GM23338 (cell line): ENCODE measurements around the gene LPP. TPM values are rescaled to one million over a fixed set of nuclear protein-coding genes. Genes with fewer than 3 reads are reported as not detected.

Experiments
- ATAC-seq: fragments of 200-7000 bp; cut with Tn5 transposase; 3 replicates; pipeline ENCODE4 v1.9.1; 2020
- DNase-seq: peaks from one replicate; pipeline ENCODE4 v3.0.0-alpha.2; 2015; ENCODE audit warnings: low spot score
- H2AFZ ChIP-seq: fragments of 200-600 bp; sonication (generic); 2 replicates; pipeline ENCODE4 v1.8.0; 2016; ENCODE audit warnings: antibody characterized with exemption, mild to moderate bottlenecking, moderate library complexity
- H3F3A ChIP-seq: fragments of 200-600 bp; sonication (generic); replicated peaks from 2 replicates; pipeline ENCODE4 v1.8.0; 2017; ENCODE audit warnings: antibody characterized with exemption, mixed run types, low read depth
- H3K27ac ChIP-seq: fragments of 200-600 bp; sonication (generic); 2 replicates; pipeline ENCODE4 v1.6.1; 2016; ENCODE audit warnings: low read depth
- H3K27me3 ChIP-seq: fragments of 200-600 bp; sonication (generic); 2 replicates; pipeline ENCODE4 v1.8.0; 2016; ENCODE audit warnings: mild to moderate bottlenecking, mixed run types, moderate library complexity; ENCODE audit not compliant: insufficient read depth
- H3K36me3 ChIP-seq: fragments of 200-600 bp; sonication (generic); 2 replicates; pipeline ENCODE4 v1.8.0; 2016; ENCODE audit warnings: mild to moderate bottlenecking; ENCODE audit not compliant: insufficient read depth
- H3K4me1 ChIP-seq: fragments of 200-600 bp; sonication (generic); 2 replicates; pipeline ENCODE4 v1.8.0; 2016; ENCODE audit warnings: mild to moderate bottlenecking, moderate library complexity; ENCODE audit not compliant: insufficient read depth
- H3K4me2 ChIP-seq: fragments of 200-600 bp; sonication (generic); 2 replicates; pipeline ENCODE4 v1.7.1; 2017; ENCODE audit warnings: mixed run types
- H3K4me3 ChIP-seq: fragments of 200-600 bp; sonication (generic); 2 replicates; pipeline ENCODE4 v1.6.1; 2016; ENCODE audit warnings: mixed run types
- H3K79me2 ChIP-seq: fragments of 200-600 bp; sonication (generic); replicated peaks from 2 replicates; pipeline ENCODE4 v1.8.0; 2017; ENCODE audit warnings: mild to moderate bottlenecking; ENCODE audit not compliant: insufficient read depth
- H3K9me2 ChIP-seq: fragments of 200-600 bp; sonication (generic); 2 replicates; pipeline ENCODE4 v1.8.0; 2017; ENCODE audit not compliant: insufficient read depth
- H4K20me1 ChIP-seq: fragments of 200-600 bp; sonication (generic); replicated peaks from 2 replicates; pipeline ENCODE4 v1.8.0; 2017; ENCODE audit warnings: mild to moderate bottlenecking; ENCODE audit not compliant: insufficient read depth
- H3K27ac Mint-ChIP-seq: 2 replicates; pipeline ENCODE4 v1.8.0; 2020; ENCODE audit warnings: inconsistent platforms, mild to moderate bottlenecking, moderate library complexity, mixed read lengths
- H3K27me3 Mint-ChIP-seq: 3 replicates; pipeline ENCODE4 v1.8.0; 2022; ENCODE audit warnings: low read depth, mild to moderate bottlenecking, moderate library complexity, mixed read lengths, inconsistent platforms; ENCODE audit not compliant: insufficient read depth, poor library complexity
- H3K36me3 Mint-ChIP-seq: 3 replicates; pipeline ENCODE4 v1.8.0; 2021; ENCODE audit warnings: low read depth, mild to moderate bottlenecking, inconsistent platforms, moderate library complexity, mixed read lengths
- H3K4me1 Mint-ChIP-seq: 3 replicates; pipeline ENCODE4 v1.8.0; 2020; ENCODE audit warnings: mild to moderate bottlenecking, inconsistent platforms, mixed read lengths
- H3K4me3 Mint-ChIP-seq: 3 replicates; pipeline ENCODE4 v1.8.0; 2021; ENCODE audit warnings: moderate library complexity, mild to moderate bottlenecking, inconsistent platforms, mixed read lengths
- H3K9me3 Mint-ChIP-seq: 3 replicates; pipeline ENCODE4 v1.8.0; 2020; ENCODE audit warnings: moderate library complexity, mild to moderate bottlenecking, inconsistent platforms, mixed read lengths
- CTCF ChIP-seq, 2 experiments: fragments of 200-600 bp in 1 of 2; sonication (generic) in 1 of 2; conservative IDR thresholded peaks; 2 replicates each; pipeline versions ENCODE4 v1.5.1 to v1.6.1; 2016 to 2017; ENCODE audit warnings: antibody characterized with exemption in 2 of 2, low read depth in 2 of 2, mild to moderate bottlenecking in 2 of 2, moderate library complexity in 1 of 2
- ETS1 ChIP-seq: IDR thresholded peaks from 2 replicates; pipeline ENCODE4 v1.6.1; 2016; ENCODE audit warnings: antibody characterized with exemption
- EZH2 ChIP-seq: fragments of 200-600 bp; sonication (generic); IDR thresholded peaks from one replicate; pipeline ENCODE4 v1.8.0; 2017; ENCODE audit warnings: antibody characterized with exemption, mild to moderate bottlenecking, low read depth; ENCODE audit not compliant: unreplicated experiment
- EZH2phosphoT487 ChIP-seq: fragments of 200-600 bp; sonication (generic); IDR thresholded peaks from one replicate; pipeline ENCODE4 v1.8.1; 2018; ENCODE audit warnings: antibody characterized with exemption; ENCODE audit not compliant: unreplicated experiment
- JUNB ChIP-seq: IDR thresholded peaks from one replicate; pipeline ENCODE4 v1.6.1; 2016; ENCODE audit warnings: antibody characterized with exemption; ENCODE audit not compliant: unreplicated experiment
- POLR2AphosphoS5 ChIP-seq: IDR thresholded peaks from 2 replicates; pipeline ENCODE4 v1.6.1; 2016; ENCODE audit warnings: antibody characterized with exemption, low read depth
- STAT1 ChIP-seq: IDR thresholded peaks from one replicate; pipeline ENCODE4 v1.6.1; 2016; ENCODE audit warnings: antibody characterized with exemption; ENCODE audit not compliant: unreplicated experiment
- ZNF114 ChIP-seq: fragments of 250-450 bp; sonication (Bioruptor Pico); IDR thresholded peaks from 2 replicates; pipeline ENCODE4 v1.5.0; 2020; ENCODE audit warnings: mild to moderate bottlenecking, moderate library complexity
- ZNF331 ChIP-seq: fragments of 250-450 bp; sonication (Bioruptor Pico); IDR thresholded peaks from 2 replicates; pipeline ENCODE4 v1.5.0; 2020; ENCODE audit warnings: low read depth, mild to moderate bottlenecking, moderate library complexity
- ZNF462 ChIP-seq: fragments of 250-450 bp; sonication (Bioruptor Pico); IDR thresholded peaks from 2 replicates; pipeline ENCODE4 v1.5.0; 2020; ENCODE audit warnings: mild to moderate bottlenecking, moderate library complexity
- polyA plus RNA-seq: library from polyadenylated mRNA; unstranded; fragments of >200 nt; fragmentation: Nextera tagmentation; extraction: Ambion mirVana; gene quantifications from 2 replicates; pipeline ENCODE4 v1.2.1, GENCODE V29; 2016
- total RNA-seq: library from RNA; depleted of rRNA; stranded (reverse); fragments of >200 nt; shearing (Covaris generic); gene quantifications from 2 replicates; pipeline ENCODE4 v1.2.3, GENCODE V29; 2014

LPP gene
- total and polyA plus RNA-seq, 2 experiments from 2014 or later: 23.0 to 35.2 TPM

GRCh38 chr3:188274249-188274915 lies 120.4 kb downstream of the LPP start:
- H3K4me3 ChIP-seq: no peak overlapping the region
- H3K9me2 ChIP-seq: no peaks in the 10 kb centered on the region
- H3K27ac ChIP-seq: no peak overlapping the region
- TF ChIP-seq ETS1 (no peak), JUNB (no peak), EZH2 (no peak), POLR2AphosphoS5 (no peak), STAT1 (no peak), ZNF331 (CRISPR knock-in tag) (no peak), EZH2phosphoT487 (no peak)
- no peaks in the 10 kb centered on the region for H3F3A ChIP-seq
- H3K27me3 ChIP-seq: no peaks in the 10 kb centered on the region
- H2AFZ ChIP-seq: no peak overlapping the region
- Mint-ChIP-seq H3K27ac (no peak overlapping the region), H3K27me3 (peaks cover 1% of the 10 kb centered on the region), H3K36me3 (no peaks in the 10 kb centered on the region), H3K4me3 (no peak overlapping the region), H3K9me3 (no peaks in the 10 kb centered on the region), H3K4me1 (peaks cover 30% of the 10 kb centered on the region)
- no peak for DNase-seq
- no peak for ATAC-seq
- peaks cover 5% of the 10 kb centered on the region; the same call in 1 of the 2 replicates for H3K79me2 ChIP-seq
- H4K20me1 ChIP-seq: no peaks in the 10 kb centered on the region
- H3K4me1 ChIP-seq: peaks cover 34% of the 10 kb centered on the region
- H3K4me2 ChIP-seq: no peak overlapping the region
- no peaks in the 10 kb centered on the region for H3K36me3 ChIP-seq

GRCh38 chr3:188276375-188276774 lies 122.4 kb downstream of the LPP start:
- Mint-ChIP-seq H3K27ac (peak overlapping the region; percentile 39; the same call in 1 of the 2 replicates), H3K27me3 (peaks cover 1% of the 10 kb centered on the region), H3K4me1 (peaks cover 24% of the 10 kb centered on the region), H3K36me3 (no peaks in the 10 kb centered on the region), H3K9me3 (no peaks in the 10 kb centered on the region), H3K4me3 (no peak overlapping the region)
- H3K27ac ChIP-seq: no peak overlapping the region
- H3K4me1 ChIP-seq: peaks cover 24% of the 10 kb centered on the region
- no peak overlapping the region for H3K4me3 ChIP-seq
- no peaks in the 10 kb centered on the region for H3K27me3 ChIP-seq
- ATAC-seq (no peak), DNase-seq (no peak)
- H2AFZ ChIP-seq: no peak overlapping the region
- H3F3A ChIP-seq: no peaks in the 10 kb centered on the region
- H4K20me1 ChIP-seq: no peaks in the 10 kb centered on the region
- H3K36me3 ChIP-seq: no peaks in the 10 kb centered on the region
- H3K9me2 ChIP-seq: no peaks in the 10 kb centered on the region
- peaks cover 10% of the 10 kb centered on the region; the same call in 1 of the 2 replicates for H3K79me2 ChIP-seq
- no peak overlapping the region for H3K4me2 ChIP-seq
- no peak for TF ChIP-seq ZNF114 (CRISPR knock-in tag)
- TF ChIP-seq EZH2: no peak
- TF ChIP-seq POLR2AphosphoS5: no peak
- no peak for TF ChIP-seq CTCF (conservative IDR thresholded peaks at IDR 0.05; ENCODE audit: low read depth in 2 of 2)
- TF ChIP-seq ZNF462 (CRISPR knock-in tag): no peak
- no peak for TF ChIP-seq STAT1
- no peak for TF ChIP-seq ETS1
- no peak for TF ChIP-seq ZNF331 (CRISPR knock-in tag)
- TF ChIP-seq JUNB: no peak
